Naive thymus-derived CD4-positive, alpha-beta T cell (primary cell): ENCODE measurements around the gene SNX2. TPM values are rescaled to one million over a fixed set of nuclear protein-coding genes. Genes with fewer than 3 reads are reported as not detected.
A peak's percentile ranks its signal among the peaks of the same experiment; 100 is the strongest.

ENCODE experiments used
- ATAC-seq: fragments of 150-1000 bp; cut with Tn5 transposase; 2 replicates; pipeline ENCODE4 v1.10.0; 2021; ENCODE audit warnings: mild to moderate bottlenecking, moderate library complexity
- CTCF ChIA-PET: fragments of 350-600 bp; sonication (Branson Sonifier 250); formaldehyde crosslinking; loops from one replicate; lab custom pipeline; 2021; ENCODE audit warnings: antibody characterized with exemption; lab: Charles Lee
- POLR2A ChIA-PET: fragments of 350-600 bp; sonication (Branson Sonifier 250); formaldehyde crosslinking; loops from one replicate; lab custom pipeline; 2021; ENCODE audit warnings: antibody characterized with exemption, inconsistent platforms; lab: Charles Lee
- DNase-seq, 9 donors: peaks; one replicate each; pipeline versions ENCODE4 v3.0.0 to v3.0.0-alpha.2; 2020 to 2022; ENCODE audit warnings: mixed read lengths in 1 of 9
- H3K27ac ChIP-seq: one replicate; pipeline ENCODE4 v1.7.0; 2013; ENCODE audit warnings: mild to moderate bottlenecking, low read depth, low read length, moderate library complexity
- H3K27me3 ChIP-seq, 2 donors: one replicate each; pipeline ENCODE4 v1.7.0; 2013; ENCODE audit warnings: low read length in 2 of 2, mild to moderate bottlenecking in 2 of 2, moderate library complexity in 2 of 2; ENCODE audit not compliant: control insufficient read depth in 2 of 2, insufficient read depth in 2 of 2
- H3K36me3 ChIP-seq, 3 experiments: 1 replicate in 2 of 3; 2 replicates in 1 of 3; pipeline ENCODE4 v1.7.0; 2013; ENCODE audit warnings: low read length in 3 of 3, mild to moderate bottlenecking in 3 of 3, moderate library complexity in 1 of 3; ENCODE audit not compliant: insufficient read depth in 3 of 3, control insufficient read depth in 2 of 3
- H3K4me1 ChIP-seq, 2 donors: one replicate each; pipeline ENCODE4 v1.7.0; 2013; ENCODE audit warnings: low read length in 2 of 2, mild to moderate bottlenecking in 2 of 2, moderate library complexity in 1 of 2; ENCODE audit not compliant: control insufficient read depth in 2 of 2, insufficient read depth in 2 of 2
- H3K4me3 ChIP-seq: 2 replicates; pipeline ENCODE4 v1.7.0; 2013; ENCODE audit warnings: mild to moderate bottlenecking, low read length
- H3K9me3 ChIP-seq, 3 experiments: 1 replicate in 2 of 3; 2 replicates in 1 of 3; pipeline ENCODE4 v1.7.0; 2013; ENCODE audit warnings: low read length in 3 of 3; ENCODE audit not compliant: control insufficient read depth in 2 of 3
- H3K27ac Mint-ChIP-seq, 9 donors: one replicate each; pipeline ENCODE4 v1.8.0; 2020 to 2022; ENCODE audit warnings: mixed read lengths in 9 of 9, mild to moderate bottlenecking in 8 of 9, moderate library complexity in 5 of 9, inconsistent platforms in 2 of 9
- H3K27me3 Mint-ChIP-seq, 5 donors: one replicate each; pipeline ENCODE4 v1.8.0; 2021 to 2022; ENCODE audit warnings: mixed read lengths in 5 of 5, mild to moderate bottlenecking in 1 of 5
- H3K36me3 Mint-ChIP-seq, 5 donors: one replicate each; pipeline ENCODE4 v1.8.0; 2020 to 2022; ENCODE audit warnings: mixed read lengths in 5 of 5, mild to moderate bottlenecking in 3 of 5, inconsistent platforms in 1 of 5
- H3K4me1 Mint-ChIP-seq, 7 donors: one replicate each; pipeline ENCODE4 v1.8.0; 2020 to 2022; ENCODE audit warnings: mixed read lengths in 7 of 7, mild to moderate bottlenecking in 3 of 7, inconsistent platforms in 1 of 7
- H3K4me3 Mint-ChIP-seq, 10 donors: one replicate each; pipeline ENCODE4 v1.8.0; 2020 to 2022; ENCODE audit warnings: mild to moderate bottlenecking in 10 of 10, mixed read lengths in 10 of 10, moderate library complexity in 6 of 10, inconsistent platforms in 2 of 10
- H3K9me3 Mint-ChIP-seq, 11 donors: one replicate each; pipeline ENCODE4 v1.8.0; 2020 to 2022; ENCODE audit warnings: mixed read lengths in 11 of 11, mild to moderate bottlenecking in 4 of 11, inconsistent platforms in 1 of 11, moderate library complexity in 1 of 11
- intact Hi-C, 2 donors: fragments of 100-400 bp; cut with micrococcal nuclease; formaldehyde crosslinking; loops; one replicate each; pipeline ENCODE4 v1.15.1; 2023
- polyA plus RNA-seq, 2 donors: library from polyadenylated mRNA; unstranded; fragments of 300-500 nt; fragmentation: Illumina TruSeq; gene quantifications; one replicate each; pipeline ENCODE4 v1.2.3, GENCODE V29; 2021
- total RNA-seq, 6 experiments: library from RNA in 5 of 6; stranded (reverse) in 5 of 6; gene quantifications; 1 replicate in 5 of 6; 2 replicates in 1 of 6; pipeline ENCODE4 v1.2.3 and lab custom pipeline; 2021 to 2026

Gene SNX2, protein sequence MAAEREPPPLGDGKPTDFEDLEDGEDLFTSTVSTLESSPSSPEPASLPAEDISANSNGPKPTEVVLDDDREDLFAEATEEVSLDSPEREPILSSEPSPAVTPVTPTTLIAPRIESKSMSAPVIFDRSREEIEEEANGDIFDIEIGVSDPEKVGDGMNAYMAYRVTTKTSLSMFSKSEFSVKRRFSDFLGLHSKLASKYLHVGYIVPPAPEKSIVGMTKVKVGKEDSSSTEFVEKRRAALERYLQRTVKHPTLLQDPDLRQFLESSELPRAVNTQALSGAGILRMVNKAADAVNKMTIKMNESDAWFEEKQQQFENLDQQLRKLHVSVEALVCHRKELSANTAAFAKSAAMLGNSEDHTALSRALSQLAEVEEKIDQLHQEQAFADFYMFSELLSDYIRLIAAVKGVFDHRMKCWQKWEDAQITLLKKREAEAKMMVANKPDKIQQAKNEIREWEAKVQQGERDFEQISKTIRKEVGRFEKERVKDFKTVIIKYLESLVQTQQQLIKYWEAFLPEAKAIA
- 10 to 100 TPM; 35.7 to 79.7 (median 49.5) TPM for total RNA-seq
- 10 to 100 TPM; 74.6 to 98.6 TPM for polyA plus RNA-seq
- 48.9 reads per million, percentile 71 among the genes with 10 or more reads in this experiment for total RNA-seq (lab: John Stamatoyannopoulos, UW)

DNA sequence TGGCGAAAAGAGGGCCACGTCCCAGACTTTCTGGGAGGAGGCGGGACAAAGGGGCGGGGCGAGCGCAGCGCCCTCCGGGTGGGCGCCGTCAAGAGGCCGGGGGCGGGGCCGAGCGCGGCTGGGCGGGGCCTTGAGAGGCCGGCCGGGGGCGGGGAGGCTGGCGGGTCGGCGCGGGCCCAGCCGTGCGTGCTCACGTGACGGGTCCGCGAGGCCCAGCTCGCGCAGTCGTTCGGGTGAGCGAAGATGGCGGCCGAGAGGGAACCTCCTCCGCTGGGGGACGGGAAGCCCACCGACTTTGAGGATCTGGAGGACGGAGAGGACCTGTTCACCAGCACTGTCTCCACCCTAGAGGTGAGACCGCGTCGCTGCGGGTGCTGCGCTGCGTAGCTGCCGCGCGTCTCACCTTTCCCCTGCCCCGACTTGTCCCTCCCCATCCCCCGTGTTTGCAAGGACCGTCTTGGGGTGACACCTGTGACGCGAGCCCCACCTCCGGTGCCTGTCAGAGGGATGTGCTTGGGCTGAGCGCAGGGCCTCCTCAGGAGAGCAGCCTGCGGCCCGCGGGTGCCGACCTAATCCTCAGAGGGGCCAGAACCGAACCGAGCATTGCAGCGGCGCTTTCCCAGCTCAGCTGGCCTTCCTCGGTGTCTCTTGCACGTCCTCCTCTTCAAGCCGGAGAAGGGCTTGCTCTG is at the start of gene SNX2:
Gene SNX2 (plus strand): TSS at position 220 of the 689 bp plus-strand sequence. CDS start 24 bp downstream, at position 244.
- Histone ChIP-seq H3K4me3 (peak within 1 kb of the TSS; percentile 79), H3K9me3 (no peaks in the 10 kb centered on the region), H3K4me1 (peaks cover 22 to 23% of the 10 kb centered on the region in 2 donors), H3K27me3 (no peaks in the 10 kb centered on the region), H3K27ac (peak within 1 kb of the TSS; percentile 86), H3K36me3 (no peaks in the 10 kb centered on the region)
- peaks cover 0 to 16% (median under 1%) of the 10 kb centered on the region in 5 donors for H3K27me3 Mint-ChIP-seq
- peak within 1 kb of the TSS; percentile 84 to 97 (median 94) for H3K27ac Mint-ChIP-seq
- H3K9me3 Mint-ChIP-seq, result no peaks in the 10 kb centered on the region
- CTCF ChIA-PET, result interaction anchor here (0.6 kb wide), 1 partner anchor 42 kb away, joined by 3 read pairs; no protein-coding TSS in a partner anchor
- H3K36me3 Mint-ChIP-seq, result peaks cover 0 to 9% (median 2%) of the 10 kb centered on the region in 5 donors
- peak; percentile 82 to 89 (median 87) for DNase-seq
- POLR2A ChIA-PET, result interaction anchor here (0.6 to 2.8 kb wide), 7 partner anchors 12 to 753 kb away, joined by 3 to 10 read pairs (median 4); partner anchors contain the start of genes CEP120, CSNK1G3 and SNX24
- intact Hi-C loops, result loop anchor here (1.0 to 5.0 kb wide), 11 partner anchors 8 to 813 kb away; partner anchors contain the start of genes CEP120 (in 2 of the 2), CSNK1G3 (in 2 of the 2), SNX24 (in 2 of the 2) and SRFBP1 (in 1 of the 2)
- peak; percentile 95 for ATAC-seq
- H3K4me1 Mint-ChIP-seq, result peaks cover 26 to 57% (median 48%) of the 10 kb centered on the region in 7 donors
- peak within 1 kb of the TSS; percentile 90 to 98 (median 95) for H3K4me3 Mint-ChIP-seq

- intact Hi-C loops, result no loop called here
- Mint-ChIP-seq H3K4me1 (peaks cover 0 to 2% (median 0%) of the 10 kb centered on the region in 7 donors), H3K27ac (no peak overlapping the region), H3K9me3 (peaks cover 0 to 2% (median 0%) of the 10 kb centered on the region in 11 donors), H3K4me3 (no peak overlapping the region), H3K36me3 (no peaks in the 10 kb centered on the region), H3K27me3 (peaks cover 0 to 20% (median 7%) of the 10 kb centered on the region in 5 donors)
- Histone ChIP-seq H3K4me3 (no peak overlapping the region), H3K4me1 (no peaks in the 10 kb centered on the region), H3K9me3 (no peaks in the 10 kb centered on the region), H3K27ac (no peak overlapping the region), H3K36me3 (no peaks in the 10 kb centered on the region), H3K27me3 (no peaks in the 10 kb centered on the region)
- ChIA-PET POLR2A (no interaction called here), CTCF (no interaction called here)
- ATAC-seq (no peak), DNase-seq (no peak)
Observed at GRCh38 chr5:122727112-122727541, 47.8 kb upstream of the SNX2 start.

DNA sequence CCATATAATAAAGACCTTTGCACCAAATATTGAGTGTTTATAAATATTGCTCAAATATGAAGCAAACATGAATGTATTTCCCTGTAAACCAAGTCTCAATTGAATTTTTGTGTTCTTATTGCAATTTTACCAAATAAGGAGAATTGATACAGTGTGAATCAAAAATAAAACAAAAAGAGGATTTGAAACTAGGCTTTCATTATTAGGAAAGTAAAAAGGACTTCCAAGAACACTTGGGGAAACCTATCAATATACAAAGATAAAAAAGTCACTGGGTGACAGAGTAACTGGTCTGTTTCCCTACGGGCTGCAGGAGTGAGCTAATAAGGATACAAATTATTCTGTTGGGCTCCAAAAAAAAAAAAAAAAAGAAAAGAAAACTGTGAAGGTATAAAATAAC is 44.8 kb upstream of the SNX2 start:
- no peaks in the 10 kb centered on the region for H3K27me3 ChIP-seq
- no peaks in the 10 kb centered on the region for H3K36me3 Mint-ChIP-seq
- no peak overlapping the region for H3K27ac ChIP-seq
- H3K9me3 ChIP-seq, result peaks cover 0 to under 1% (median 0%) of the 10 kb centered on the region in 3 experiments
- H3K4me1 Mint-ChIP-seq, result peaks cover 0 to 2% (median 0%) of the 10 kb centered on the region in 7 donors
- H3K9me3 Mint-ChIP-seq, result peaks cover 0 to 4% (median 0%) of the 10 kb centered on the region in 11 donors
- no peaks in the 10 kb centered on the region for H3K36me3 ChIP-seq
- no peak overlapping the region for H3K27ac Mint-ChIP-seq
- H3K4me1 ChIP-seq, result no peaks in the 10 kb centered on the region
- DNase-seq (no peak), ATAC-seq (no peak)
- ChIA-PET POLR2A (no interaction called here), CTCF (no interaction called here)
- peaks cover 4 to 19% (median 14%) of the 10 kb centered on the region in 5 donors for H3K27me3 Mint-ChIP-seq
- intact Hi-C loops, result no loop called here
- H3K4me3 ChIP-seq, result no peak overlapping the region
- no peak overlapping the region for H3K4me3 Mint-ChIP-seq

DNA sequence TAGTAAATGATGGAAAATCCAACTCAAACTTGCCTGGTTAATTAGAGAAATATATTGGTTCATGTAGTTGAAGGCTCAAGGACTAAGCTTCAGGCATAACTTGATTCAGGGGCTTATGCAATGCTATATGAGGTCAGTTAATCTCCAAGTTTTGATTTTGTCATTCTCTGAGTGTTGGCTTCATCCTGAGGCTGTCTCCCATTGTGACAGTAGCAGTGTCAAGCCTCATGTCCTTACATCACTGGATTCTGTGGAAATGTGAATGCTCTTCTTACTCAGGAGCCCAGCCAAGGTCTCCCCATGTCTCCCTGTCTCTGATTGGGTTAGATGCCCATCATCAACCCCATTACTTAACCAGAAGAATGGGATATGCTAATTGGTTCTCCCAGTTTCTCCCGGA is 44.4 kb upstream of the SNX2 start:
- Histone ChIP-seq H3K4me3 (no peak overlapping the region), H3K36me3 (no peaks in the 10 kb centered on the region), H3K27me3 (no peaks in the 10 kb centered on the region), H3K4me1 (no peaks in the 10 kb centered on the region), H3K27ac (no peak overlapping the region), H3K9me3 (peaks cover 0 to 3% (median 0%) of the 10 kb centered on the region in 3 experiments)
- no peak for DNase-seq
- no peak overlapping the region for H3K4me3 Mint-ChIP-seq
- H3K9me3 Mint-ChIP-seq, result peaks cover 0 to 5% (median 0%) of the 10 kb centered on the region in 11 donors
- POLR2A ChIA-PET, result no interaction called here
- CTCF ChIA-PET, result no interaction called here
- H3K36me3 Mint-ChIP-seq, result no peaks in the 10 kb centered on the region
- H3K27me3 Mint-ChIP-seq, result peaks cover 4 to 21% (median 16%) of the 10 kb centered on the region in 5 donors
- peaks cover 0 to 2% (median 0%) of the 10 kb centered on the region in 7 donors for H3K4me1 Mint-ChIP-seq
- no peak for ATAC-seq
- intact Hi-C loops, result no loop called here
- no peak overlapping the region for H3K27ac Mint-ChIP-seq

- Mint-ChIP-seq H3K36me3 (no peaks in the 10 kb centered on the region), H3K27me3 (peaks cover 7 to 34% (median 16%) of the 10 kb centered on the region in 5 donors)
- CTCF ChIA-PET, result no interaction called here
Observed at GRCh38 chr5:122736086-122736845, 38.6 kb upstream of the SNX2 start.

More at GRCh38 chr5:122736086-122736845, 38.6 kb upstream of the SNX2 start:
- Mint-ChIP-seq H3K27ac (no peak overlapping the region), H3K4me3 (no peak overlapping the region), H3K9me3 (peaks cover 0 to 9% (median 1%) of the 10 kb centered on the region in 11 donors), H3K4me1 (peaks cover 0 to 7% (median 0%) of the 10 kb centered on the region in 7 donors)
- DNase-seq (no peak), ATAC-seq (no peak)
- POLR2A ChIA-PET, result no interaction called here
- H3K4me1 ChIP-seq, result no peaks in the 10 kb centered on the region
- H3K36me3 ChIP-seq, result no peaks in the 10 kb centered on the region
- peaks cover 0 to 3% (median 0%) of the 10 kb centered on the region in 3 experiments for H3K9me3 ChIP-seq
- H3K27me3 ChIP-seq, result no peaks in the 10 kb centered on the region
- intact Hi-C loops, result no loop called here
- no peak overlapping the region for H3K4me3 ChIP-seq
- H3K27ac ChIP-seq, result no peak overlapping the region
